ENCODE measurements around the gene GNPNAT1. TPM values are rescaled to one million over a fixed set of nuclear protein-coding genes. Genes with fewer than 3 reads are reported as not detected.

GNPNAT1 gene
- total and polyA plus RNA-seq, 2 of the 8 experiments (the other 6 are each of a cell fraction or from before 2014, with no cell fraction given): 25.5 to 54.1 TPM

DNA sequence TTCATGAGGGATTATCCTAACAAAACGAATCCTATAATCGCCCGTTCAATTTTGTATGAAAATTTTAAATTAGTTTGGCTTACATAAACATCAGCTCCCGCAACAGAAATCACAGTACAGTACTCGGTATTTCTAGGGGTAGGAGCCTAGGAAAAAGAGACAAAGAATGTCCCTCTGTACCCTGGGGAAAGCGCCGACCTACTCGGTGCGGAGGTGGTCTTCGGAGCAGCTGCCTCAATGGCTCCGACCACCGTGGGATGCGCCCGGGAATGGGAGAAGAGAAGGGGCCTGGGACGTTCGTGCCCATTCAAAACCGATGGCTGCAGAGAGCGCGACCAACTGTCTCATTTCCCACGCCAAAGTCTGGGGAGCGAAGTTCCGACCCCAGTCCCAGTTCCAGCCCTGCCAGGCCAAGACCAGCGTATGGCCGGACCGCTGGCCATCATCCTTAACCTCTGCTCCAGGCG is 618 bp downstream of the GNPNAT1 start:
- Histone ChIP-seq H4K91ac (replicated peaks; ENCODE audit: insufficient read length, low read length) (peak overlapping the region; percentile 10), H3K79me2 (ENCODE audit: control insufficient read depth in 1 of 2, insufficient read depth in 2 of 2, low read length in 2 of 2) (peaks cover 0 to 46% of the 10 kb centered on the region in 2 experiments; a peak in 2 of 4 replicates), H3K18ac (ENCODE audit: extremely low read depth, low read length) (peak overlapping the region; percentile 80; the same call in 1 of the 2 replicates), H3K4ac (replicated peaks; ENCODE audit: insufficient read length, low read depth, low read length) (no peak overlapping the region), H3K4me1 (replicated peaks in 1 of 4; ENCODE audit: control insufficient read depth in 3 of 4, insufficient read depth in 4 of 4, low read length in 3 of 4) (peaks cover 0 to 2% (median 0%) of the 10 kb centered on the region in 4 experiments; a peak in 3 of 7 replicates), H3K79me1 (ENCODE audit: low read depth, low read length) (no peaks in the 10 kb centered on the region), H3K9me3 (ENCODE audit: insufficient read depth in 2 of 2, low read depth in 1 of 2, low read length in 1 of 2) (no peaks in the 10 kb centered on the region), H3K27ac (ENCODE audit: low read depth, low read length) (peak overlapping the region; percentile 9; the same call in 1 of the 2 replicates), H4K20me1 (replicated peaks in 1 of 2; ENCODE audit: control insufficient read depth in 1 of 2, insufficient read depth in 2 of 2, low read length in 2 of 2) (no peaks in the 10 kb centered on the region), H4K5ac (ENCODE audit: insufficient read length, low read depth, low read length) (peak overlapping the region; percentile 22), H2BK5ac (ENCODE audit: low read depth, low read length) (no peak overlapping the region), H2BK120ac (replicated peaks; ENCODE audit: low read depth, low read length) (no peak overlapping the region), H3K23me2 (ENCODE audit: low read depth, low read length) (0 out of 2 replicates have a peak, but pooled peaks cover 3% of the 10 kb centered on the region), H2AK5ac (ENCODE audit: low read depth, low read length) (no peak overlapping the region), H2AFZ (ENCODE audit: low read length) (peak overlapping the region; percentile 18; the same call in 1 of the 2 replicates), H3K4me3 (ENCODE audit: extremely low read depth in 1 of 4, insufficient read depth in 2 of 4, low read depth in 3 of 4, low read length in 4 of 4) (peak overlapping the region; percentile 73 to 92 (median 82)), H3K23ac (ENCODE audit: insufficient read length) (no peak overlapping the region), H2BK20ac (ENCODE audit: low read length) (no peak overlapping the region), H3K27me3 (replicated peaks in 1 of 4; ENCODE audit: control insufficient read depth in 3 of 4, extremely low read depth in 1 of 4, insufficient read depth in 3 of 4, low read length in 3 of 4) (no peaks in the 10 kb centered on the region), H3K14ac (ENCODE audit: insufficient read length) (no peak overlapping the region), H3K36me3 (ENCODE audit: control insufficient read depth in 2 of 4, insufficient read depth in 4 of 4, low read length in 3 of 4) (no peaks in the 10 kb centered on the region), H3K9ac (replicated peaks in 1 of 4; ENCODE audit: extremely low read depth in 1 of 4, low read depth in 3 of 4, low read length in 3 of 4) (peak overlapping the region; percentile 68 to 79 (median 72); a peak in 6 of 7 replicates), H2BK15ac (ENCODE audit: low read length) (no peak overlapping the region), H3K56ac (replicated peaks; ENCODE audit: insufficient read length, low read depth, low read length) (peak overlapping the region; percentile 79), H2BK12ac (ENCODE audit: low read depth, low read length) (no peak overlapping the region), H4K8ac (ENCODE audit: extremely low read depth, insufficient read depth, low read length) (peak overlapping the region; percentile 85; the same call in 1 of the 2 replicates), H3K4me2 (ENCODE audit: insufficient read depth in 1 of 2, low read depth in 2 of 2, low read length in 2 of 2) (peak overlapping the region; percentile 77 to 93)
- TF ChIP-seq POLR2A (IDR thresholded peaks at IDR 0.05; ENCODE audit: control extremely low read depth in 1 of 2, low read depth in 2 of 2, low read length in 2 of 2) (peak in 1 of 2 experiments; percentile 16; a peak in 1 of 3 replicates), HDAC2 (IDR thresholded peaks at IDR 0.05; ENCODE audit: borderline replicate concordance in 1 of 2, low read depth in 2 of 2, low read length in 2 of 2) (0 out of 4 replicates have a peak, but pooled peaks of 1 of the 2 experiments have one; percentile 10), ASH2L (IDR thresholded peaks at IDR 0.05; ENCODE audit: low read length) (peak; percentile 19), NRF1 (IDR thresholded peaks at IDR 0.05; ENCODE audit: low read depth, low read length) (no peak), KDM4A (IDR thresholded peaks at IDR 0.05; ENCODE audit: low read depth, low read length, severe bottlenecking) (peak; percentile 86), GTF2F1 (IDR thresholded peaks at IDR 0.05; ENCODE audit: borderline replicate concordance, low read depth, low read length) (no peak), RNF2 (IDR thresholded peaks at IDR 0.05; ENCODE audit: borderline replicate concordance, low read depth, low read length, missing control alignments, poor library complexity, severe bottlenecking) (no peak), PHF8 (conservative IDR thresholded peaks at IDR 0.05; ENCODE audit: low read depth, low read length) (no peak)
- no peak for DNase-seq (ENCODE audit: low read depth in 1 of 2, low spot score in 2 of 2)
- ChIA-PET CTCF (ENCODE audit: partially characterized antibody) (interaction anchor here (0.6 to 1.9 kb wide), 5 partner anchors 10 to 492 kb away, joined by 3 to 5 read pairs (median 3); no protein-coding TSS in a partner anchor), POLR2A (ENCODE audit: partially characterized antibody) (interaction anchor here (0.8 to 1.8 kb wide), 8 partner anchors 9 to 158 kb away, joined by 3 to 6 read pairs (median 3); partner anchors contain the start of gene STYX)
- FAIRE-seq: no peak
- 2% methylated on average over 26 of the region's 26 CpGs; no CpG with 5 or more reads in 1 of the 2 experiments for WGBS, 2 experiments (ENCODE audit: extremely low coverage in 1 of 2, insufficient coverage in 1 of 2, insufficient read length in 1 of 2, insufficient replicate concordance in 2 of 2, low coverage in 1 of 2, low lambda C conversion rate in 2 of 2, missing lambda C conversion rate in 1 of 2)

Measured in H1 (cell line).